ENCODE data around the gene KISS1R. TPM values are rescaled to one million over a fixed set of nuclear protein-coding genes. Genes with fewer than 3 reads are reported as not detected.
A peak's percentile ranks its signal among the peaks of the same experiment; 100 is the strongest.

Gene KISS1R
- total RNA-seq, 1 donor: not detected

- no peak overlapping the region for H3K4me3 ChIP-seq (ENCODE audit: low read depth, low read length)
- TF ChIP-seq, protein P1, sequence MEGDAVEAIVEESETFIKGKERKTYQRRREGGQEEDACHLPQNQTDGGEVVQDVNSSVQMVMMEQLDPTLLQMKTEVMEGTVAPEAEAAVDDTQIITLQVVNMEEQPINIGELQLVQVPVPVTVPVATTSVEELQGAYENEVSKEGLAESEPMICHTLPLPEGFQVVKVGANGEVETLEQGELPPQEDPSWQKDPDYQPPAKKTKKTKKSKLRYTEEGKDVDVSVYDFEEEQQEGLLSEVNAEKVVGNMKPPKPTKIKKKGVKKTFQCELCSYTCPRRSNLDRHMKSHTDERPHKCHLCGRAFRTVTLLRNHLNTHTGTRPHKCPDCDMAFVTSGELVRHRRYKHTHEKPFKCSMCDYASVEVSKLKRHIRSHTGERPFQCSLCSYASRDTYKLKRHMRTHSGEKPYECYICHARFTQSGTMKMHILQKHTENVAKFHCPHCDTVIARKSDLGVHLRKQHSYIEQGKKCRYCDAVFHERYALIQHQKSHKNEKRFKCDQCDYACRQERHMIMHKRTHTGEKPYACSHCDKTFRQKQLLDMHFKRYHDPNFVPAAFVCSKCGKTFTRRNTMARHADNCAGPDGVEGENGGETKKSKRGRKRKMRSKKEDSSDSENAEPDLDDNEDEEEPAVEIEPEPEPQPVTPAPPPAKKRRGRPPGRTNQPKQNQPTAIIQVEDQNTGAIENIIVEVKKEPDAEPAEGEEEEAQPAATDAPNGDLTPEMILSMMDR (IDR thresholded peaks at IDR 0.05; ENCODE audit: insufficient read depth, low read length): no peak
- no peak for DNase-seq (ENCODE audit: low read depth)
These were observed 1.5 kb downstream of the KISS1R start for GRCh38 chr19:918481-919198.

GRCh38 chr19:919199-920050, 2.3 kb downstream of the KISS1R start:
- no peak for DNase-seq (ENCODE audit: low read depth)

DNA sequence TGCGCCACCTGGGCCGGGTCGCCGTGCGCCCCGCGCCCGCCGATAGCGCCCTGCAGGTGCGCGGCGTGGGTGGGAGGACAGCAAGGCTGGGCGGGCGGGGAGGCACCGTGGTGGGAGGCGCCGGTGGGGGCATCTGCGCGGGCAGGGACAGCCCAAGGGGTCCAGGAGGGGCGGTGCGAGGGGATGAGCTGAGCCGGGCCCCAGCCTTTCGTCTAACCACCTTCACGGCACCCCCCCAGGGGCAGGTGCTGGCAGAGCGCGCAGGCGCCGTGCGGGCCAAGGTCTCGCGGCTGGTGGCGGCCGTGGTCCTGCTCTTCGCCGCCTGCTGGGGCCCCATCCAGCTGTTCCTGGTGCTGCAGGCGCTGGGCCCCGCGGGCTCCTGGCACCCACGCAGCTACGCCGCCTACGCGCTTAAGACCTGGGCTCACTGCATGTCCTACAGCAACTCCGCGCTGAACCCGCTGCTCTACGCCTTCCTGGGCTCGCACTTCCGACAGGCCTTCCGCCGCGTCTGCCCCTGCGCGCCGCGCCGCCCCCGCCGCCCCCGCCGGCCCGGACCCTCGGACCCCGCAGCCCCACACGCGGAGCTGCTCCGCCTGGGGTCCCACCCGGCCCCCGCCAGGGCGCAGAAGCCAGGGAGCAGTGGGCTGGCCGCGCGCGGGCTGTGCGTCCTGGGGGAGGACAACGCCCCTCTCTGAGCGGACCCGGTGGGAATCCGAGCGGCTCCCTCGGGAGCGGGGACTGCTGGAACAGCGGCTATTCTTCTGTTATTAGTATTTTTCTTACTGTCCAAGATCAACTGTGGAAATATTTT, 3.1 kb downstream of the KISS1R start:
- TF ChIP-seq, protein P1 (IDR thresholded peaks at IDR 0.05; ENCODE audit: insufficient read depth, low read length): no peak
- DNase-seq (ENCODE audit: low read depth): peak; percentile 17
- H3K4me3 ChIP-seq (ENCODE audit: low read depth, low read length): no peak overlapping the region

More at GRCh38 chr19:919199-920050, 2.3 kb downstream of the KISS1R start:
- no peak overlapping the region for H3K4me3 ChIP-seq (ENCODE audit: low read depth, low read length)
- TF ChIP-seq, protein P1 (IDR thresholded peaks at IDR 0.05; ENCODE audit: insufficient read depth, low read length): no peak

DNA sequence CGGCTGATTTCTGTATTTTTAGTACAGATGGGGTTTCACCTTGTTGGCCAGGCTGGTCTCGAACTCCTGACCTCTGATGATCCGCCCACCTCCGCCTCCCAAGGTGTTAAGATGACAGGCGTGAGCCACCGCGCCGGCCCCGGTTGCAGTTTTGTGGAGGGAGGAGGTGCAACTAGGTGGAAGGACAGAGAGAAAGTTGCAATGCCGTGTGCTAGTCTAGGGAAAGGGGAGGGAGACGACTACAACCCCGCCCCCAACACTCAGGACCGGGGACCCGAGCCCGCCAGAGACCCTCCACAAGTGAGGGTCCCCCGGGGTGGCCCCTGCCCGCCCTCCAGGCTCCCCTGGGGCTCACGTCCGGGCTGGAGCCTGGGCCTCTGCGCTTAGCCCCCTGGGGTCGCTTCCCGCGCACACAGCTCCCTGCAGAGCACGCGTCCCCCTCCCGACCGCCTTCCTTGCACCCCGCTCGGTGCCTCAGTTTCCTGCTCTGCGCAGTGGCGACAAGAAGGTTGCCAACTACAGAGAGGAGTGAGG, 7.5 kb downstream of the KISS1R start:
- TF ChIP-seq, protein P1 (IDR thresholded peaks at IDR 0.05; ENCODE audit: insufficient read depth, low read length): no peak
- DNase-seq (ENCODE audit: low read depth): no peak
- H3K4me3 ChIP-seq (ENCODE audit: low read depth, low read length): peak overlapping the region; percentile 88

DNA sequence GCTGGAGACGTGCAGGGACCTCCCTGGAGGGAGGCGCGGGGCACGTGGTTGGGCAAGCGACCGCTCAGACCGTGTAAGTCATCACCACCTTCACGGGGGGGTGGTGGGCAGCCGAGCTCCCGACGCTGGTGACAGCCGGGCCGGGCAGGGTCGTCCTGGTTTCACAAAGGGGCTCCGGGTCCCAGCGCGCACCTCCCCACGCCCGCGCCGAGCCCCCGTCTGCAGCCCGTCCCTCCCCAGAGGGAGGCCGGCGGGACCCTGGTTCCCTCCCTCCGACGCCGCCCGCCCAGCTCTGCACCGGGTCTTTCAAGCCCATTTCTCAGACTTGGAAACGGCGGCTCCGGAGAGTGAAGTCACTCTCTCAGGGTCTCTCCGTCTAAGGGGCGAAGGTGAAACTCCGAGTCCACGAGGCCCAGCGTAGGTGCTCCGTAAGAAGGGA, 8.0 kb downstream of the KISS1R start:
- TF ChIP-seq, protein P1 (IDR thresholded peaks at IDR 0.05; ENCODE audit: insufficient read depth, low read length): no peak
- DNase-seq (ENCODE audit: low read depth): peak; percentile 67
- H3K4me3 ChIP-seq (ENCODE audit: low read depth, low read length): peak overlapping the region; percentile 88

Data from fibroblast of the aortic adventitia (primary cell).